ENCODE data around the gene WDR19. TPM values are rescaled to one million over a fixed set of nuclear protein-coding genes. Genes with fewer than 3 reads are reported as not detected.

Gene WDR19
- total and polyA plus RNA-seq, 2 donors (not counting 1 experiment from before 2014, with no cell fraction given), result 34.8 to 36.0 TPM

- no peak overlapping the region for H3K27ac ChIP-seq (ENCODE audit: insufficient read depth, low read length)
- H2AFZ ChIP-seq (ENCODE audit: low read length), result no peak overlapping the region
- no peak for TF ChIP-seq EZH2 (IDR thresholded peaks at IDR 0.05; ENCODE audit: low read length, missing control alignments)
- no peaks in the 10 kb centered on the region for H3K9me3 ChIP-seq (ENCODE audit: control insufficient read depth, insufficient read depth, low read depth, low read length)
- no peaks in the 10 kb centered on the region for H4K20me1 ChIP-seq (ENCODE audit: control insufficient read depth, extremely low read depth, insufficient read depth, low read length)
- H3K4me3 ChIP-seq (replicated peaks in 1 of 4; ENCODE audit: control extremely low read depth in 1 of 4, insufficient read depth in 1 of 4, low read depth in 3 of 4, low read length in 4 of 4), result no peak overlapping the region
- H3K79me2 ChIP-seq (ENCODE audit: control insufficient read depth, insufficient read depth, low read length), result no peaks in the 10 kb centered on the region
- no peaks in the 10 kb centered on the region for H3K4me1 ChIP-seq (ENCODE audit: control insufficient read depth, extremely low read depth, insufficient read depth, low read length)
- H3K36me3 ChIP-seq (ENCODE audit: control insufficient read depth, insufficient read depth, low read length), result no peaks in the 10 kb centered on the region
- no peak overlapping the region for H3K4me2 ChIP-seq (ENCODE audit: extremely low read depth, insufficient read depth, low read length)
- no peaks in the 10 kb centered on the region for H3K27me3 ChIP-seq (ENCODE audit: control insufficient read depth, insufficient read depth, low read length)
- H3K9ac ChIP-seq (ENCODE audit: insufficient read depth, low read length), result no peak overlapping the region
- no peak for DNase-seq (ENCODE audit: low read depth in 2 of 2)
Observed at GRCh38 chr4:39166177-39166576, 16.2 kb upstream of the WDR19 start.

- no peaks in the 10 kb centered on the region for H3K27me3 ChIP-seq (ENCODE audit: control insufficient read depth, insufficient read depth, low read length)
- H3K27ac ChIP-seq (ENCODE audit: insufficient read depth, low read length), result no peak overlapping the region
- H3K9ac ChIP-seq (ENCODE audit: insufficient read depth, low read length), result no peak overlapping the region
- no peak for DNase-seq (ENCODE audit: low read depth in 2 of 2)
- no peaks in the 10 kb centered on the region for H4K20me1 ChIP-seq (ENCODE audit: control insufficient read depth, extremely low read depth, insufficient read depth, low read length)
- no peak overlapping the region for H3K4me2 ChIP-seq (ENCODE audit: extremely low read depth, insufficient read depth, low read length)
- no peak overlapping the region for H3K4me3 ChIP-seq (replicated peaks in 1 of 4; ENCODE audit: control extremely low read depth in 1 of 4, insufficient read depth in 1 of 4, low read depth in 3 of 4, low read length in 4 of 4)
- no peak for TF ChIP-seq CTCF (conservative IDR thresholded peaks at IDR 0.05 in 1 of 2, IDR thresholded peaks at IDR 0.05 in 1 of 2; ENCODE audit: low read depth in 1 of 2, low read length in 2 of 2)
- TF ChIP-seq EZH2 (IDR thresholded peaks at IDR 0.05; ENCODE audit: low read length, missing control alignments), result no peak
- no peaks in the 10 kb centered on the region for H3K4me1 ChIP-seq (ENCODE audit: control insufficient read depth, extremely low read depth, insufficient read depth, low read length)
- no peaks in the 10 kb centered on the region for H3K79me2 ChIP-seq (ENCODE audit: control insufficient read depth, insufficient read depth, low read length)
- no peaks in the 10 kb centered on the region for H3K9me3 ChIP-seq (ENCODE audit: control insufficient read depth, insufficient read depth, low read depth, low read length)
- no peak overlapping the region for H2AFZ ChIP-seq (ENCODE audit: low read length)
- no peaks in the 10 kb centered on the region for H3K36me3 ChIP-seq (ENCODE audit: control insufficient read depth, insufficient read depth, low read length)
Observed at GRCh38 chr4:39166669-39167068, 15.7 kb upstream of the WDR19 start.

DNA sequence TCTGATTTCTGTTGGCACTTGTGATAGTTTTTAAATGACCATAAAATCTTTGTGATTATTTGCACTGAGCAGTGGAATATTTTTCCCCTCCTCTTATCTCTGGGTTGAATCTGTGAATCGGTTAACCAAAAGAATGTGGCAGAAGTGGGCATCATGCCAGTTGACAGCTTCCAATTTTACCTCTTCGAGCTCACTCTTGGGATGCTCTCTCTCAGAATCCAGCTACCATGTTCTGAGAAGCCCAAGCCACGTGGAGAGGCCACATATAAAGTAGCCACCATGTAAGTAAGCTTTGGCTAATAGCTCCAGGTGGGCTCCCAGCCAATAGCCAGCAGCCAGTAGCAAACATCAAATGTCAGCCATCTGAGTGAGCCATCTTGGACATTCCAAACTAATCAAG is 12.9 kb upstream of the WDR19 start:
- Histone ChIP-seq H3K9me3 (ENCODE audit: control insufficient read depth, insufficient read depth, low read depth, low read length) (no peaks in the 10 kb centered on the region), H3K36me3 (ENCODE audit: control insufficient read depth, insufficient read depth, low read length) (no peaks in the 10 kb centered on the region), H3K27ac (ENCODE audit: insufficient read depth, low read length) (no peak overlapping the region), H3K9ac (ENCODE audit: insufficient read depth, low read length) (no peak overlapping the region), H3K4me1 (ENCODE audit: control insufficient read depth, extremely low read depth, insufficient read depth, low read length) (no peaks in the 10 kb centered on the region), H3K27me3 (ENCODE audit: control insufficient read depth, insufficient read depth, low read length) (no peaks in the 10 kb centered on the region), H3K4me2 (ENCODE audit: extremely low read depth, insufficient read depth, low read length) (no peak overlapping the region), H4K20me1 (ENCODE audit: control insufficient read depth, extremely low read depth, insufficient read depth, low read length) (no peaks in the 10 kb centered on the region), H3K4me3 (replicated peaks in 1 of 4; ENCODE audit: control extremely low read depth in 1 of 4, insufficient read depth in 1 of 4, low read depth in 3 of 4, low read length in 4 of 4) (no peak overlapping the region), H2AFZ (ENCODE audit: low read length) (no peak overlapping the region), H3K79me2 (ENCODE audit: control insufficient read depth, insufficient read depth, low read length) (no peaks in the 10 kb centered on the region)
- DNase-seq (ENCODE audit: low read depth in 2 of 2), result peak in 1 of 2 donors; percentile 36
- TF ChIP-seq EZH2 (IDR thresholded peaks at IDR 0.05; ENCODE audit: low read length, missing control alignments) (no peak), CTCF (conservative IDR thresholded peaks at IDR 0.05 in 1 of 2, IDR thresholded peaks at IDR 0.05 in 1 of 2; ENCODE audit: low read depth in 1 of 2, low read length in 2 of 2) (no peak)

Data from fibroblast of lung (primary cell).